OCI-LY1 (cell line): ENCODE data around the gene CDH4.

Experiments
- H2AFZ ChIP-seq: fragments of 200-600 bp; sonication (generic), shearing (Covaris generic); 2 replicates; pipeline ENCODE4 v1.6.0; 2014; ENCODE audit warnings: antibody characterized with exemption, mild to moderate bottlenecking, low read length
- H3F3A ChIP-seq: fragments of 200-600 bp; sonication (generic), shearing (Covaris generic); 2 replicates; pipeline ENCODE4 v1.6.0; 2014; ENCODE audit warnings: mild to moderate bottlenecking, antibody characterized with exemption, low read length, moderate library complexity; ENCODE audit not compliant: insufficient read depth
- H3K27ac ChIP-seq: fragments of 200-600 bp; sonication (generic); 2 replicates; pipeline ENCODE4 v1.5.1; 2014; ENCODE audit warnings: low read length, mixed run types, mild to moderate bottlenecking, low read depth; ENCODE audit not compliant: poor library complexity, severe bottlenecking
- H3K27me3 ChIP-seq: fragments of 200-600 bp; sonication (generic); 2 replicates; pipeline ENCODE4 v1.6.0; 2014; ENCODE audit warnings: antibody characterized with exemption, mild to moderate bottlenecking, low read length, moderate library complexity; ENCODE audit not compliant: insufficient read depth
- H3K36me3 ChIP-seq: fragments of 200-600 bp; sonication (generic); 2 replicates; pipeline ENCODE4 v1.6.1; 2014; ENCODE audit warnings: mild to moderate bottlenecking, antibody characterized with exemption, low read length, moderate library complexity, mixed read lengths; ENCODE audit not compliant: insufficient read depth
- H3K4me1 ChIP-seq: fragments of 200-600 bp; sonication (generic); 2 replicates; pipeline ENCODE4 v1.5.1; 2014; ENCODE audit warnings: mild to moderate bottlenecking, low read length, moderate library complexity; ENCODE audit not compliant: insufficient read depth, severe bottlenecking
- H3K4me2 ChIP-seq: fragments of 200-600 bp; sonication (generic), shearing (Covaris generic); 2 replicates; pipeline ENCODE4 v1.6.1; 2014; ENCODE audit warnings: low read length
- H3K4me3 ChIP-seq: fragments of 200-600 bp; sonication (generic); 2 replicates; pipeline ENCODE4 v1.5.1; 2014; ENCODE audit warnings: low read length, low read depth, mild to moderate bottlenecking, mixed read lengths; ENCODE audit not compliant: poor library complexity, severe bottlenecking
- H3K79me2 ChIP-seq: fragments of 200-600 bp; shearing (Covaris generic); 2 replicates; pipeline ENCODE4 v1.6.1; 2016; ENCODE audit warnings: mixed run types, low read length, mixed read lengths; ENCODE audit not compliant: insufficient read depth
- H3K9ac ChIP-seq: fragments of 200-600 bp; sonication (generic), shearing (Covaris generic); 2 replicates; pipeline ENCODE4 v1.6.1; 2014; ENCODE audit warnings: mild to moderate bottlenecking, low read length, mixed read lengths
- H3K9me2 ChIP-seq: fragments of 200-600 bp; sonication (generic), shearing (Covaris generic); 2 replicates; pipeline ENCODE4 v1.6.1; 2014; ENCODE audit warnings: low read depth, mild to moderate bottlenecking, low read length, mixed read lengths
- H3K9me3 ChIP-seq: fragments of 200-600 bp; shearing (Covaris generic); 2 replicates; pipeline ENCODE4 v1.6.1; 2014; ENCODE audit warnings: low read length, mixed read lengths
- H4K20me1 ChIP-seq: fragments of 200-600 bp; sonication (generic), shearing (Covaris generic); 2 replicates; pipeline ENCODE4 v1.6.0; 2016; ENCODE audit warnings: mild to moderate bottlenecking, low read length; ENCODE audit not compliant: insufficient read depth
- EZH2 ChIP-seq: fragments of 200-600 bp; sonication (generic), shearing (Covaris generic); IDR thresholded peaks from 2 replicates; pipeline ENCODE4 v1.8.0; 2017; ENCODE audit warnings: borderline replicate concordance, mixed run types, mild to moderate bottlenecking, antibody characterized with exemption, low read length, moderate library complexity, mixed read lengths
- TF ChIP-seq, protein P1 (sequence below): fragments of 200-600 bp; sonication (generic), shearing (Covaris generic); IDR thresholded peaks from 2 replicates; pipeline ENCODE4 v1.5.1; 2017; ENCODE audit warnings: mild to moderate bottlenecking, antibody characterized with exemption, low read length, moderate library complexity, mixed read lengths

CDH4 gene

DNA sequence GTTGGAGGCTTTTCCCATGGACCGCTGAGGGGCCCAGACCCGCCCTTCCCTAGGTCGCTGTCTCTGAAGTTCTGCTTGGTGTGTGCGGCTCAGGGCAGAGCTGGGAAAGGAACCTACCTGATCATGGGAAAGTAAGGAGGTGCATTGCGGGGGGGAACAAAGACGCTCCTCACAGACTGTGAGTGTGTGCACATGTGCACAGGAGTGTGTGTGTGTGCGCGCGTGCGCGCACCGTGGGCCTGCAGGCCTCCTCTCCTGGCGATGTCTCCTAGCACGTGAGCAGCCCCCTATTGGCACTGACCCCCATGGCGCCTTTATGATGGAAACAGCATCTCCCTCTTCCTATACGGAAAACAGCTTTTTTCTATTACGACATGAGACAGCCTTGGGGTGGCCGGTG is 589.5 kb downstream of the CDH4 start:
- H3K4me1 ChIP-seq, result no peaks in the 10 kb centered on the region
- no peaks in the 10 kb centered on the region for H3K79me2 ChIP-seq
- H3K27me3 ChIP-seq, result no peaks in the 10 kb centered on the region
- no peak overlapping the region for H3K9ac ChIP-seq
- no peaks in the 10 kb centered on the region for H3K9me3 ChIP-seq
- no peaks in the 10 kb centered on the region for H3F3A ChIP-seq
- no peaks in the 10 kb centered on the region for H3K36me3 ChIP-seq
- no peak overlapping the region for H3K27ac ChIP-seq
- H3K9me2 ChIP-seq, result no peaks in the 10 kb centered on the region
- no peak overlapping the region for H2AFZ ChIP-seq
- no peak overlapping the region for H3K4me2 ChIP-seq
- TF ChIP-seq EZH2, result no peak
- TF ChIP-seq, protein P1, sequence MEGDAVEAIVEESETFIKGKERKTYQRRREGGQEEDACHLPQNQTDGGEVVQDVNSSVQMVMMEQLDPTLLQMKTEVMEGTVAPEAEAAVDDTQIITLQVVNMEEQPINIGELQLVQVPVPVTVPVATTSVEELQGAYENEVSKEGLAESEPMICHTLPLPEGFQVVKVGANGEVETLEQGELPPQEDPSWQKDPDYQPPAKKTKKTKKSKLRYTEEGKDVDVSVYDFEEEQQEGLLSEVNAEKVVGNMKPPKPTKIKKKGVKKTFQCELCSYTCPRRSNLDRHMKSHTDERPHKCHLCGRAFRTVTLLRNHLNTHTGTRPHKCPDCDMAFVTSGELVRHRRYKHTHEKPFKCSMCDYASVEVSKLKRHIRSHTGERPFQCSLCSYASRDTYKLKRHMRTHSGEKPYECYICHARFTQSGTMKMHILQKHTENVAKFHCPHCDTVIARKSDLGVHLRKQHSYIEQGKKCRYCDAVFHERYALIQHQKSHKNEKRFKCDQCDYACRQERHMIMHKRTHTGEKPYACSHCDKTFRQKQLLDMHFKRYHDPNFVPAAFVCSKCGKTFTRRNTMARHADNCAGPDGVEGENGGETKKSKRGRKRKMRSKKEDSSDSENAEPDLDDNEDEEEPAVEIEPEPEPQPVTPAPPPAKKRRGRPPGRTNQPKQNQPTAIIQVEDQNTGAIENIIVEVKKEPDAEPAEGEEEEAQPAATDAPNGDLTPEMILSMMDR, result no peak
- no peaks in the 10 kb centered on the region for H4K20me1 ChIP-seq
- H3K4me3 ChIP-seq, result no peak overlapping the region

DNA sequence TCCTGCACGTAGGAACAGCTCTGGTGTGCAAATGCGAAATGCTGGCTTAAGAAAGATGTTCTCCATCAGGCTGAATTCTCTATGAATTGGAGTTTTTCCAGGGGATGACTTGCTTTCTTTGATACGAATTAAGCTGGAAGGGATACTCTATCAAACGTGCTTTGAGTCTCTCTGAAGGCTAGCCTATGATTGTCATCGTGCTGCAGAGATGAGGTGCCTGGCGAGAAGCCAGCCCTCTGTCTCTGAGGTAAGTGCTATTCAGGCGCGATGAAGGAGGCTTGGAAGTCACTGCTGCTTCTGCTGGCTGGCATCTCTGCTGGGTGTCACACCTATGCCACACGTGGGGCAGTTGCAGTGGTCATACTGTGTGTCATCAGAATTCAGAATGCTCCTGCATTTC is 589.9 kb downstream of the CDH4 start:
- Histone ChIP-seq H3K4me3 (no peak overlapping the region), H4K20me1 (no peaks in the 10 kb centered on the region), H3K4me1 (no peaks in the 10 kb centered on the region), H3K27me3 (peaks cover 1% of the 10 kb centered on the region; the same call in 1 of the 2 replicates), H3K9me2 (no peaks in the 10 kb centered on the region), H3F3A (no peaks in the 10 kb centered on the region), H3K79me2 (no peaks in the 10 kb centered on the region), H3K9ac (no peak overlapping the region), H3K27ac (no peak overlapping the region), H2AFZ (no peak overlapping the region), H3K9me3 (no peaks in the 10 kb centered on the region), H3K36me3 (no peaks in the 10 kb centered on the region), H3K4me2 (no peak overlapping the region)
- no peak for TF ChIP-seq EZH2
- TF ChIP-seq, protein P1, result no peak

DNA sequence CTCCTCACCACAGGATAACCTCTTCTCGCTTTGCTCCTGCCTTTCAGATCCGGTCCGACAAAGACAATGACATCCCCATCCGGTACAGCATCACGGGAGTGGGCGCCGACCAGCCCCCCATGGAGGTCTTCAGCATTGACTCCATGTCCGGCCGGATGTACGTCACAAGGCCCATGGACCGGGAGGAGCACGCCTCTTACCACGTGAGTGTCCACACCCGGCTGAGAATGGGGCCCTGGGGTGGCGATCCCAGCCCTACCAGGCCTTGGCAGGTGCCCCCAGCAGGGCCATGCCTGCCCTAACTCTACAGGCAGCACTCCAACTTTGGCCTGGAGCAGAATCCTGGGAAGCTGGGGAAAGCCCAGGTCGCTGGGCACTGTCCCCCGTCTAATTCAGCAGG is 592.6 kb downstream of the CDH4 start:
- no peak overlapping the region for H3K9ac ChIP-seq
- no peaks in the 10 kb centered on the region for H3K9me3 ChIP-seq
- TF ChIP-seq, protein P1, result no peak
- TF ChIP-seq EZH2, result no peak
- no peak overlapping the region for H3K27ac ChIP-seq
- peaks cover 5% of the 10 kb centered on the region; the same call in 1 of the 2 replicates for H3K27me3 ChIP-seq
- no peak overlapping the region for H2AFZ ChIP-seq
- H3K4me3 ChIP-seq, result no peak overlapping the region
- no peaks in the 10 kb centered on the region for H4K20me1 ChIP-seq
- no peaks in the 10 kb centered on the region for H3K4me1 ChIP-seq
- H3F3A ChIP-seq, result no peaks in the 10 kb centered on the region
- no peaks in the 10 kb centered on the region for H3K36me3 ChIP-seq
- H3K79me2 ChIP-seq, result no peaks in the 10 kb centered on the region
- no peak overlapping the region for H3K4me2 ChIP-seq
- H3K9me2 ChIP-seq, result no peaks in the 10 kb centered on the region
